SK-N-SH (cell line): Measurements from ENCODE around the gene DNAJB7.

ENCODE experiments used
- EP300 ChIP-seq, 2 experiments: IDR thresholded peaks; 2 replicates each; pipeline versions ENCODE4 v1.4.0 to v1.6.1; 2012; ENCODE audit warnings: borderline replicate concordance in 1 of 2, low read depth in 1 of 2, low read length in 1 of 2
- RCOR1 ChIP-seq: fragments of 150-350 bp; IDR thresholded peaks from 2 replicates; pipeline ENCODE4 v1.6.1; 2017; ENCODE audit warnings: antibody characterized with exemption, low read length
- YY1 ChIP-seq: IDR thresholded peaks from 2 replicates; pipeline ENCODE4 v1.4.0; 2012; ENCODE audit warnings: low read depth, mild to moderate bottlenecking
- TF ChIP-seq, protein P1 (sequence below): fragments of 200-600 bp; sonication (generic); IDR thresholded peaks from 2 replicates; pipeline ENCODE4 v1.6.1; 2017; ENCODE audit warnings: antibody characterized with exemption, mild to moderate bottlenecking, moderate library complexity

DNA sequence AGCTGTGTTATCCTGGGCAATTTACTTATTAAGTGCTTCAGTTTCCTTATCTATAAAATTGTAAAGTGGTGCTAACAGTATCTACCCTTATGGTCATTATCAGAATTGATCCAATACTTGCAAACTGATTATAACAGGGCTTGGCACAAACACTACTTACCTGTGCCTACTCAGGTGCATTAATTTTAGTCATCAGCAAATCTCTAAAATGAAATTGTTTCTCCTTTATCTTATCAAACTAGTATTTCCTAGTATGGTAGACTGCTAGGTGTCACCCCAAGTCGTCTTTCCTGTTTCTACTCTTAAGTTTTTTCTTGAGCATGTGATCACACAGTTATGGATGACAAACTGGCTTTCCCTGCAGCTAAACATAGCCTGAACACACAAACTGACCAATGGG, 38.5 kb downstream of the DNAJB7 start:
- no peak for TF ChIP-seq RCOR1
- TF ChIP-seq EP300 (IDR thresholded peaks at IDR 0.05; ENCODE audit: borderline replicate concordance in 1 of 2, low read depth in 1 of 2, low read length in 1 of 2): no peak
- TF ChIP-seq, protein P1, sequence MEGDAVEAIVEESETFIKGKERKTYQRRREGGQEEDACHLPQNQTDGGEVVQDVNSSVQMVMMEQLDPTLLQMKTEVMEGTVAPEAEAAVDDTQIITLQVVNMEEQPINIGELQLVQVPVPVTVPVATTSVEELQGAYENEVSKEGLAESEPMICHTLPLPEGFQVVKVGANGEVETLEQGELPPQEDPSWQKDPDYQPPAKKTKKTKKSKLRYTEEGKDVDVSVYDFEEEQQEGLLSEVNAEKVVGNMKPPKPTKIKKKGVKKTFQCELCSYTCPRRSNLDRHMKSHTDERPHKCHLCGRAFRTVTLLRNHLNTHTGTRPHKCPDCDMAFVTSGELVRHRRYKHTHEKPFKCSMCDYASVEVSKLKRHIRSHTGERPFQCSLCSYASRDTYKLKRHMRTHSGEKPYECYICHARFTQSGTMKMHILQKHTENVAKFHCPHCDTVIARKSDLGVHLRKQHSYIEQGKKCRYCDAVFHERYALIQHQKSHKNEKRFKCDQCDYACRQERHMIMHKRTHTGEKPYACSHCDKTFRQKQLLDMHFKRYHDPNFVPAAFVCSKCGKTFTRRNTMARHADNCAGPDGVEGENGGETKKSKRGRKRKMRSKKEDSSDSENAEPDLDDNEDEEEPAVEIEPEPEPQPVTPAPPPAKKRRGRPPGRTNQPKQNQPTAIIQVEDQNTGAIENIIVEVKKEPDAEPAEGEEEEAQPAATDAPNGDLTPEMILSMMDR: no peak
- no peak for TF ChIP-seq YY1
